Activated T-cell treated with anti-CD3 and anti-CD28 coated beads, Interleukin-2, amount 50 U/mL, for 72 hours (primary cell): ENCODE measurements around the gene PUS3. TPM values are rescaled to one million over a fixed set of nuclear protein-coding genes. Genes with fewer than 3 reads are reported as not detected.

Experiments
- ATAC-seq, 2 donors: fragments of 150-1000 bp; cut with Tn5 transposase; replicated peaks in 1 of 2; 2 replicates each; pipeline ENCODE4 v1.10.0; 2021; ENCODE audit warnings: moderate library complexity in 2 of 2, mild to moderate bottlenecking in 1 of 2
- DNase-seq, 2 donors: peaks; one replicate each; pipeline ENCODE4 v3.0.0; 2021 to 2022; ENCODE audit warnings: mixed read lengths in 1 of 2
- H3K27ac Mint-ChIP-seq: one replicate; pipeline ENCODE4 v1.8.0; 2022; ENCODE audit warnings: mild to moderate bottlenecking, moderate library complexity, mixed read lengths
- H3K27me3 Mint-ChIP-seq: one replicate; pipeline ENCODE4 v1.8.0; 2022; ENCODE audit warnings: low read depth, mixed read lengths
- H3K36me3 Mint-ChIP-seq, 2 donors: one replicate each; pipeline ENCODE4 v1.8.0; 2022; ENCODE audit warnings: mixed read lengths in 2 of 2, mild to moderate bottlenecking in 1 of 2; ENCODE audit not compliant: insufficient read depth in 2 of 2
- H3K4me1 Mint-ChIP-seq: one replicate; pipeline ENCODE4 v1.8.0; 2022; ENCODE audit warnings: low read depth, mixed read lengths
- H3K4me3 Mint-ChIP-seq, 2 donors: one replicate each; pipeline ENCODE4 v1.8.0; 2022; ENCODE audit warnings: mild to moderate bottlenecking in 2 of 2, mixed read lengths in 2 of 2, moderate library complexity in 2 of 2
- H3K9me3 Mint-ChIP-seq, 2 donors: one replicate each; pipeline ENCODE4 v1.8.0; 2022; ENCODE audit warnings: mixed read lengths in 2 of 2
- total RNA-seq, 2 donors: library from RNA; stranded (reverse); gene quantifications; one replicate each; pipeline ENCODE4 v1.2.3, GENCODE V29; 2022

PUS3 gene
- 10 to 100 TPM; 14.0 to 17.5 TPM for total RNA-seq

GRCh38 chr11:125902927-125903710 is at the start of gene PUS3:
Gene PUS3, minus strand, starts transcription at chr11:125903206. Its CDS starts 6,922 bp downstream, at chr11:125896284.
- DNase-seq, result peak; percentile 89 to 91
- Mint-ChIP-seq H3K4me3 (peak within 1 kb of the TSS; percentile 93 to 98), H3K36me3 (peaks cover 5 to 13% of the 10 kb centered on the region in 2 donors), H3K27ac (peak within 1 kb of the TSS; percentile 98), H3K9me3 (no peaks in the 10 kb centered on the region), H3K27me3 (peaks cover 20% of the 10 kb centered on the region), H3K4me1 (peaks cover 33% of the 10 kb centered on the region)
- ATAC-seq, result peak; percentile 89

GRCh38 chr11:125952559-125952958 is 49.6 kb upstream of the PUS3 start:
- Mint-ChIP-seq H3K4me1 (peaks cover 2% of the 10 kb centered on the region), H3K27ac (no peak overlapping the region), H3K9me3 (no peaks in the 10 kb centered on the region), H3K36me3 (no peaks in the 10 kb centered on the region), H3K27me3 (no peaks in the 10 kb centered on the region), H3K4me3 (no peak overlapping the region)
- ATAC-seq (no peak), DNase-seq (no peak)

- H3K27ac Mint-ChIP-seq, result no peak overlapping the region
- DNase-seq (no peak), ATAC-seq (no peak)
- H3K9me3 Mint-ChIP-seq, result no peaks in the 10 kb centered on the region
- H3K27me3 Mint-ChIP-seq, result no peaks in the 10 kb centered on the region
- no peak overlapping the region for H3K4me3 Mint-ChIP-seq
- no peaks in the 10 kb centered on the region for H3K36me3 Mint-ChIP-seq
- H3K4me1 Mint-ChIP-seq, result no peaks in the 10 kb centered on the region
Measured at GRCh38 chr11:125951731-125952130, 48.7 kb upstream of the PUS3 start.

- H3K9me3 Mint-ChIP-seq, result no peaks in the 10 kb centered on the region
- no peak for DNase-seq
- no peaks in the 10 kb centered on the region for H3K4me1 Mint-ChIP-seq
- no peaks in the 10 kb centered on the region for H3K36me3 Mint-ChIP-seq
- no peaks in the 10 kb centered on the region for H3K27me3 Mint-ChIP-seq
- no peak overlapping the region for H3K27ac Mint-ChIP-seq
- H3K4me3 Mint-ChIP-seq, result no peak overlapping the region
- no peak for ATAC-seq
Measured at GRCh38 chr11:125950696-125951651, 48.0 kb upstream of the PUS3 start.

- H3K36me3 Mint-ChIP-seq, result no peaks in the 10 kb centered on the region
- DNase-seq, result no peak
- H3K4me1 Mint-ChIP-seq, result no peaks in the 10 kb centered on the region
- no peaks in the 10 kb centered on the region for H3K9me3 Mint-ChIP-seq
- ATAC-seq, result no peak
- no peak overlapping the region for H3K4me3 Mint-ChIP-seq
- no peaks in the 10 kb centered on the region for H3K27me3 Mint-ChIP-seq
- H3K27ac Mint-ChIP-seq, result no peak overlapping the region
Measured at GRCh38 chr11:125950178-125950490, 47.1 kb upstream of the PUS3 start.

- H3K9me3 Mint-ChIP-seq, result no peaks in the 10 kb centered on the region
- ATAC-seq (no peak), DNase-seq (no peak)
- no peaks in the 10 kb centered on the region for H3K4me1 Mint-ChIP-seq
- no peak overlapping the region for H3K4me3 Mint-ChIP-seq
- H3K27ac Mint-ChIP-seq, result no peak overlapping the region
- H3K27me3 Mint-ChIP-seq, result no peaks in the 10 kb centered on the region
- H3K36me3 Mint-ChIP-seq, result no peaks in the 10 kb centered on the region
Measured at GRCh38 chr11:125949271-125950177, 46.5 kb upstream of the PUS3 start.

- no peaks in the 10 kb centered on the region for H3K9me3 Mint-ChIP-seq
- no peak for DNase-seq
- ATAC-seq, result no peak
- H3K4me1 Mint-ChIP-seq, result no peaks in the 10 kb centered on the region
- no peaks in the 10 kb centered on the region for H3K36me3 Mint-ChIP-seq
- no peaks in the 10 kb centered on the region for H3K27me3 Mint-ChIP-seq
- H3K4me3 Mint-ChIP-seq, result no peak overlapping the region
- no peak overlapping the region for H3K27ac Mint-ChIP-seq
Measured at GRCh38 chr11:125948278-125949051, 45.5 kb upstream of the PUS3 start.

GRCh38 chr11:125947419-125948277 is 44.6 kb upstream of the PUS3 start:
- no peaks in the 10 kb centered on the region for H3K9me3 Mint-ChIP-seq
- no peak overlapping the region for H3K4me3 Mint-ChIP-seq
- ATAC-seq (no peak), DNase-seq (no peak)
- no peaks in the 10 kb centered on the region for H3K36me3 Mint-ChIP-seq
- H3K27me3 Mint-ChIP-seq, result no peaks in the 10 kb centered on the region
- no peak overlapping the region for H3K27ac Mint-ChIP-seq
- peaks cover 1% of the 10 kb centered on the region for H3K4me1 Mint-ChIP-seq

- Mint-ChIP-seq H3K27me3 (no peaks in the 10 kb centered on the region), H3K4me3 (no peak overlapping the region), H3K27ac (no peak overlapping the region), H3K36me3 (no peaks in the 10 kb centered on the region), H3K9me3 (no peaks in the 10 kb centered on the region), H3K4me1 (peaks cover 7% of the 10 kb centered on the region)
- DNase-seq (no peak), ATAC-seq (no peak)
Measured at GRCh38 chr11:125946712-125947418, 43.9 kb upstream of the PUS3 start.

- no peaks in the 10 kb centered on the region for H3K36me3 Mint-ChIP-seq
- no peaks in the 10 kb centered on the region for H3K9me3 Mint-ChIP-seq
- no peak within 1 kb of the TSS for H3K4me3 Mint-ChIP-seq
- no peak for ATAC-seq
- no peak within 1 kb of the TSS for H3K27ac Mint-ChIP-seq
- no peaks in the 10 kb centered on the region for H3K27me3 Mint-ChIP-seq
- H3K4me1 Mint-ChIP-seq, result peaks cover 7% of the 10 kb centered on the region
- DNase-seq, result no peak
Measured at GRCh38 chr11:125945797-125946520, 43.0 kb upstream of the PUS3 start, which contains the start of gene VSIG10L2. Gene VSIG10L2, plus strand, starts transcription at chr11:125946044. Its CDS starts 12 bp downstream, at chr11:125946056.
